ENCODE measurements around the gene HOXA13. TPM values are rescaled to one million over a fixed set of nuclear protein-coding genes. Genes with fewer than 3 reads are reported as not detected.

Gene HOXA13
- total RNA-seq, 1 experiment from 2014 or later, result 1.3 TPM

DNA sequence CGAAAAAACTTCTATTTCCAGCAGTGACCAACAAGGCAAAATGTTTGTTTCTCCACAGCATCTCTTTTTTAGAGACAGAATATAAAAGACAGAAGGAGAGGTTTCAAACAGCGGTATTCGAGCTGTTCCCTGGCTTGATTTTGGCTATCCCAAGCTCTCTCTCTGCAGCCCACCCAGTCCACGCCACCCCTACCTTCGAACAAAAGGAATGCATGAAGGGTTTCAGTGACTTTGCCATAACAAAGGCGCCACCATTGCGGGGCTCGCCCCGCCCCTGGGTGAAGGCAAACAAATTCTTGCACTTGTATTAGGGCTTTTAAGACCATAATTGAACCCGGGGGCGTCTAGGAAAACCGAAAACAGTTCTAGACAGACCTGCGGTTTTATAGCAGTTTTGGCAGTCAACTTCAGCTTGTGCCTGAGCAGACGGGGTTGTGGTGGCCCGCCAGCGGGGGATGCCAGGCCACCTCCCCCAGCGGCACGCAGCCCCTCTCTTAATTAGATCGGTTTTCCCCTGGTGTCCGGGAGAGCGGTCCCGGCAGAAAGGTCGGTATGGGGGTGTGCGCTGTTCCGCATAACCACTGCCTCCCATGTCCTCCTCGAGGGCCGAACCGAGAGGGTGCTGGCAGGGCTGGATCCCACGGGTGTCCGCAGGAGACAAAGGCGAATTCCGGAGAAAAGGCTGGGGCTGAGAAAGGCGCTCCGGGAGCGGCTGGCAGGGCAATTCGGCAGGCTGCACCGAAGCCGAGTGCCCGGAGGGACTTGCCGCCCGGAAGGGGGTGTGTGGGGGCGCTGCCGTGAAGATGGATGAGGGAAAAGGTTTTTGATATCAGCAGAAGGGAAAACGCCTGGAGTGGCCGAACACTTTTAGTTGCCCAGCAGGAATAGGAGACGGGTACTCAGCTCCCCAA is 12.2 kb downstream of the HOXA13 start:
- no peak for DNase-seq
- H3K4me3 Mint-ChIP-seq (ENCODE audit: low read depth, unreplicated experiment), result peak overlapping the region; percentile 76
- H3K27me3 Mint-ChIP-seq (ENCODE audit: unreplicated experiment), result peaks cover 83% of the 10 kb centered on the region
- H3K36me3 Mint-ChIP-seq (ENCODE audit: insufficient read depth, unreplicated experiment), result peaks cover 25% of the 10 kb centered on the region
- no TSS peak for BruUV-seq (replicated peaks)
- peaks cover 7% of the 10 kb centered on the region for H3K4me1 Mint-ChIP-seq (ENCODE audit: low read depth, unreplicated experiment)
- no peak overlapping the region for H3K27ac Mint-ChIP-seq (ENCODE audit: unreplicated experiment)
- no peaks in the 10 kb centered on the region for H3K9me3 Mint-ChIP-seq (ENCODE audit: low read depth, unreplicated experiment)
- intact Hi-C loops (cut with micrococcal nuclease; ENCODE audit: unreplicated experiment), result no loop called here
- CTCF ChIA-PET, result interaction anchor here (0.8 to 1.7 kb wide), 4 partner anchors 8 to 387 kb away, joined by 3 to 4 read pairs (median 3); no protein-coding TSS in a partner anchor
- TF ChIP-seq, protein P1, sequence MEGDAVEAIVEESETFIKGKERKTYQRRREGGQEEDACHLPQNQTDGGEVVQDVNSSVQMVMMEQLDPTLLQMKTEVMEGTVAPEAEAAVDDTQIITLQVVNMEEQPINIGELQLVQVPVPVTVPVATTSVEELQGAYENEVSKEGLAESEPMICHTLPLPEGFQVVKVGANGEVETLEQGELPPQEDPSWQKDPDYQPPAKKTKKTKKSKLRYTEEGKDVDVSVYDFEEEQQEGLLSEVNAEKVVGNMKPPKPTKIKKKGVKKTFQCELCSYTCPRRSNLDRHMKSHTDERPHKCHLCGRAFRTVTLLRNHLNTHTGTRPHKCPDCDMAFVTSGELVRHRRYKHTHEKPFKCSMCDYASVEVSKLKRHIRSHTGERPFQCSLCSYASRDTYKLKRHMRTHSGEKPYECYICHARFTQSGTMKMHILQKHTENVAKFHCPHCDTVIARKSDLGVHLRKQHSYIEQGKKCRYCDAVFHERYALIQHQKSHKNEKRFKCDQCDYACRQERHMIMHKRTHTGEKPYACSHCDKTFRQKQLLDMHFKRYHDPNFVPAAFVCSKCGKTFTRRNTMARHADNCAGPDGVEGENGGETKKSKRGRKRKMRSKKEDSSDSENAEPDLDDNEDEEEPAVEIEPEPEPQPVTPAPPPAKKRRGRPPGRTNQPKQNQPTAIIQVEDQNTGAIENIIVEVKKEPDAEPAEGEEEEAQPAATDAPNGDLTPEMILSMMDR (IDR thresholded peaks at IDR 0.05; ENCODE audit: unreplicated experiment), result no peak

DNA sequence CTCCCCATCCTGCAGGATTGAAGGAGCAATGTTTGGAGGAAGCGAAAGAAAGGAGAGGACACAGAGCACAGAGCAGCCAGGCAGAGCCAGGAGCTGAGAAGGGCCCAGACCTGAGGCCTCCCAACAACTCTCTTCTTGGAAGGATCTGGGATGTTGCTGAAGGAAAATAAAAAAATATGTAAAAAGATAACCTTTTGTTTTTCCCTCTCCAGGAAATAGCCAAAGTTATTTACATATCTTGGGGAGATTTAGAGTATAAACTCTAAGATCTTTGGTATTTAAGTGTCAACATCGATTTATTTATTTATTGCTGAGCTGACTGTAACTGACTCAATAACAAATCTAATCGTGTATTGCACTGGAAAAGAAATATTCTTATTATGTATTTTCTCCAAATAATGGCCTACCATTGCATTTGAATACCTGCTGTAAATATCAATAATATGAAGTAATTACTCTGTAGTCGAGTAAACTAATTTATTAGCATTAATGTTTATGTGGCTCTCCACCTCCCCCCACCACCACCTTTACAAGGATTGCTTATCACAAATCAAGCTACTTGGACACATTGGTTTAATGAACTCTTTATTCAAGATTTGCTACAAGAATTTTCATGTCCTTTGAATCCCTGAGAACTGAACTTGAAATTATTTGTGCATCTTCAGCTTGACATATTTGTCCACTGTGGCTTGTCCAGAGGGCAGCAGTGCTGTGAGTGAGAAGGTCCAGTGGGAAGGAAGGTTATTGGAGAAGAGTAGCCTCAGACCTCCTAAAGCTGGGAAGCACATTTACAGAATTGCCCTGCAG is 13.0 kb downstream of the HOXA13 start:
- no TSS peak for BruUV-seq (replicated peaks)
- Mint-ChIP-seq H3K9me3 (ENCODE audit: low read depth, unreplicated experiment) (no peaks in the 10 kb centered on the region), H3K4me3 (ENCODE audit: low read depth, unreplicated experiment) (no peak overlapping the region), H3K36me3 (ENCODE audit: insufficient read depth, unreplicated experiment) (peaks cover 21% of the 10 kb centered on the region), H3K4me1 (ENCODE audit: low read depth, unreplicated experiment) (peaks cover 7% of the 10 kb centered on the region), H3K27ac (ENCODE audit: unreplicated experiment) (no peak overlapping the region), H3K27me3 (ENCODE audit: unreplicated experiment) (peaks cover 75% of the 10 kb centered on the region)
- CTCF ChIA-PET, result interaction anchor here (0.8 to 1.4 kb wide), 3 partner anchors 9 to 388 kb away, joined by 3 to 4 read pairs (median 3); no protein-coding TSS in a partner anchor
- intact Hi-C loops (cut with micrococcal nuclease; ENCODE audit: unreplicated experiment), result no loop called here
- no peak for DNase-seq
- TF ChIP-seq, protein P1 (IDR thresholded peaks at IDR 0.05; ENCODE audit: unreplicated experiment), result no peak

DNA sequence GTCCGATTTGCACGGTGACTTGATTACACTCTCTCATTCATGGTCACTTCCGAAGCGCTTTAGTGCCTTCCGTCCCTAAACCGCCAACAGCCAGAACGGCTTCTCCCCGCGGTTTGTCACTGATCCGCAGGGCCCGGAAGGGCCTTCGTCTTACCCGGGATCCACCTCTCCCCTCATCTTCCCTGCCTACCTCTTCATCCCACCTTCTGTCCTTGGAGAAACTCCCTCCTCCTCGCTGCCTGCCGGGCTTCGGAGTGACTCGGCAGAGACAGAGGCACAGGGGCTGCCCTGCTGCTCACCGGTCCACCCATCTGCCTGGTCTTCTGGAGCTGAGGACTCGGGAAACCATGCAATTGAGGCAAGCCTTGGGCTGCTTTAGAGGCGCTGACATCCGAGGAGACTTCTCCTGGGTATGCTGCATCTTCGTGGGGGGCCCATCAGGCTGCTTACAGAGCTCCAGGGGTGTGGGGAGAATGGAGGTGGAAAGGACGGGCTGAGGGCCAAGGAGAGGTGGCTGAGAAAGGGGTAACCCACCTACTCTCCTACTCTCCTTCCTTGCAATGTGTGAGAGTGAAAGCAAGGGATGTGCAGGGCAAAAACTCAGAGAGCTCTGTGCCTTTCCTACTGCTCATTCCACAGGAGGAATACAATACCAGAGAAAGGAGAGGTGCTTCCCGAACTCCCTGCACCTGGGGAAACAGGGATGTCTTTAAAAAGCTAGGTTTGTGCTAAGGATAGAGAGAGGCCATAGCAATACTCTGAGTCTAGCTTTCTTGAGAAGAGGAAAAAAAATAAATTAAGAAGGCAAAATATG is 13.8 kb downstream of the HOXA13 start:
- Mint-ChIP-seq H3K4me1 (ENCODE audit: low read depth, unreplicated experiment) (peaks cover 7% of the 10 kb centered on the region), H3K9me3 (ENCODE audit: low read depth, unreplicated experiment) (no peaks in the 10 kb centered on the region), H3K27me3 (ENCODE audit: unreplicated experiment) (peaks cover 66% of the 10 kb centered on the region), H3K27ac (ENCODE audit: unreplicated experiment) (no peak overlapping the region), H3K4me3 (ENCODE audit: low read depth, unreplicated experiment) (peak overlapping the region; percentile 0), H3K36me3 (ENCODE audit: insufficient read depth, unreplicated experiment) (peaks cover 21% of the 10 kb centered on the region)
- intact Hi-C loops (cut with micrococcal nuclease; ENCODE audit: unreplicated experiment), result no loop called here
- DNase-seq, result no peak
- no TSS peak for BruUV-seq (replicated peaks)
- CTCF ChIA-PET, result interaction anchor here (0.6 to 1.4 kb wide), 3 partner anchors 10 to 389 kb away, joined by 3 to 4 read pairs (median 3); no protein-coding TSS in a partner anchor
- TF ChIP-seq, protein P1 (IDR thresholded peaks at IDR 0.05; ENCODE audit: unreplicated experiment), result no peak

Data from Calu3 (cell line).